Measurements from ENCODE around the gene CFAP61.

DNA sequence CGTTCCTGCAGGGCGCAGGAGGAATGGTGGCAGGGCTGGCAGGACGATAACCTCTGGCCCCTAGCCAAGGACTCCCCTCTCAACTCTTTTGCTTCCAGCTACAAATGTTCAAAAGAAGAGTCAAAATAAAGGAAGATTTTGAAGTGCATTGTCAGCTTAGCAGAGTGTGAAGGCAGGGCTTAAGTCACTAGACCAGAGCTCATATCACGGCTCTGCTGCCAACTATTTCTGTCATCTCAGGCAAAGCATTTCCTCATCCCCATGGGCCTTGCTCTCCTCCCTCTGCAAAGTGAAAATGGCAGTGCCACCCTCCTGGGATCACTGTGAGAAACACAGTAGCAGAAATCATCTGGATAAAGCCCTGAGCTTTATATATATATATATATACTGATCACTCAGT lies 36.7 kb downstream of the CFAP61 start:
- TF ChIP-seq, protein P1, sequence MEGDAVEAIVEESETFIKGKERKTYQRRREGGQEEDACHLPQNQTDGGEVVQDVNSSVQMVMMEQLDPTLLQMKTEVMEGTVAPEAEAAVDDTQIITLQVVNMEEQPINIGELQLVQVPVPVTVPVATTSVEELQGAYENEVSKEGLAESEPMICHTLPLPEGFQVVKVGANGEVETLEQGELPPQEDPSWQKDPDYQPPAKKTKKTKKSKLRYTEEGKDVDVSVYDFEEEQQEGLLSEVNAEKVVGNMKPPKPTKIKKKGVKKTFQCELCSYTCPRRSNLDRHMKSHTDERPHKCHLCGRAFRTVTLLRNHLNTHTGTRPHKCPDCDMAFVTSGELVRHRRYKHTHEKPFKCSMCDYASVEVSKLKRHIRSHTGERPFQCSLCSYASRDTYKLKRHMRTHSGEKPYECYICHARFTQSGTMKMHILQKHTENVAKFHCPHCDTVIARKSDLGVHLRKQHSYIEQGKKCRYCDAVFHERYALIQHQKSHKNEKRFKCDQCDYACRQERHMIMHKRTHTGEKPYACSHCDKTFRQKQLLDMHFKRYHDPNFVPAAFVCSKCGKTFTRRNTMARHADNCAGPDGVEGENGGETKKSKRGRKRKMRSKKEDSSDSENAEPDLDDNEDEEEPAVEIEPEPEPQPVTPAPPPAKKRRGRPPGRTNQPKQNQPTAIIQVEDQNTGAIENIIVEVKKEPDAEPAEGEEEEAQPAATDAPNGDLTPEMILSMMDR (IDR thresholded peaks at IDR 0.05; ENCODE audit: low read depth, low read length): no peak
- no peak for TF ChIP-seq EZH2phosphoT487 (IDR thresholded peaks at IDR 0.05; ENCODE audit: low read depth)

Data from OCI-LY3 (cell line).